GM13976 (cell line): ENCODE results near the gene KRTAP5-6.

Experiments
- DNase-seq: peaks from one replicate; pipeline ENCODE4 v3.0.0; 2012; ENCODE audit warnings: low spot score
- in situ Hi-C: fragments of 300-500 bp; cut with MboI; formaldehyde crosslinking; loops from one replicate; pipeline ENCODE4 v1.12.0; 2022; ENCODE audit warnings: low sequenced_read_pairs, mixed read lengths, inconsistent platforms; ENCODE audit not compliant: unreplicated experiment
- TF ChIP-seq, protein P1 (sequence below): IDR thresholded peaks from 2 replicates; pipeline ENCODE4 v1.5.1; 2012; ENCODE audit warnings: borderline replicate concordance, mild to moderate bottlenecking; ENCODE audit not compliant: insufficient read depth; ENCODE audit errors: extremely low read depth, missing control alignments, control extremely low read depth

Gene KRTAP5-6

DNA sequence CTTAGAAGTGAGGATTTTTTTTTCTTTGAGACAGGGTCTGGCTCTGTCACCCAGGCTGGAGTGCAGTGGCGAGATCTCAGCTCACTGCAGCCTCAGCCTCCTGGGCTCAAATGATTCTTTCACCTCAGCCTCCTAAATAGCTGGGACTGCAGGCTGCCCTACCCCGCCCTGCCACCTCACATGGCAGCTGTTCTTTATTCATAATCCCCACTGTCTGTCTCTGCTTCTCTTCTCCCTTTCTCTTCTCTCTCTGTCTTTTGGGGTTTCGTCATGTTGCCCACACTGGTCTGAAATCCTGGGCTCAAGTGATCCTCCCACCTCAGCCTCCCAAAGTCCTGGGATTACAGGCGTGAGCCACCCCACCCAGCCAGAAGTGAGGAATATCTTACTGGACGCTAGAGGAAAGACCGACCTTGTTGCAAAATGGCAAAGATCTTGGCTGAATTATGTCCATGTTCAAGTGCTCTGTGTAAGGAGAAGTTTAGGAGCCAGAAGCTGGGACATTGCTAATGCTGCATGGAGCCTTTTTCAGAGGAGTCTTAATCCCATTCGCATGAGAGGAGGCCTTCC lies 45.5 kb upstream of the KRTAP5-6 start:
- in situ Hi-C loops: loop anchor here (25.0 kb wide), 1 partner anchor 511 kb away; the partner anchor contains the start of genes INS and TH
- TF ChIP-seq, protein P1, sequence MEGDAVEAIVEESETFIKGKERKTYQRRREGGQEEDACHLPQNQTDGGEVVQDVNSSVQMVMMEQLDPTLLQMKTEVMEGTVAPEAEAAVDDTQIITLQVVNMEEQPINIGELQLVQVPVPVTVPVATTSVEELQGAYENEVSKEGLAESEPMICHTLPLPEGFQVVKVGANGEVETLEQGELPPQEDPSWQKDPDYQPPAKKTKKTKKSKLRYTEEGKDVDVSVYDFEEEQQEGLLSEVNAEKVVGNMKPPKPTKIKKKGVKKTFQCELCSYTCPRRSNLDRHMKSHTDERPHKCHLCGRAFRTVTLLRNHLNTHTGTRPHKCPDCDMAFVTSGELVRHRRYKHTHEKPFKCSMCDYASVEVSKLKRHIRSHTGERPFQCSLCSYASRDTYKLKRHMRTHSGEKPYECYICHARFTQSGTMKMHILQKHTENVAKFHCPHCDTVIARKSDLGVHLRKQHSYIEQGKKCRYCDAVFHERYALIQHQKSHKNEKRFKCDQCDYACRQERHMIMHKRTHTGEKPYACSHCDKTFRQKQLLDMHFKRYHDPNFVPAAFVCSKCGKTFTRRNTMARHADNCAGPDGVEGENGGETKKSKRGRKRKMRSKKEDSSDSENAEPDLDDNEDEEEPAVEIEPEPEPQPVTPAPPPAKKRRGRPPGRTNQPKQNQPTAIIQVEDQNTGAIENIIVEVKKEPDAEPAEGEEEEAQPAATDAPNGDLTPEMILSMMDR: no peak
- no peak for DNase-seq

DNA sequence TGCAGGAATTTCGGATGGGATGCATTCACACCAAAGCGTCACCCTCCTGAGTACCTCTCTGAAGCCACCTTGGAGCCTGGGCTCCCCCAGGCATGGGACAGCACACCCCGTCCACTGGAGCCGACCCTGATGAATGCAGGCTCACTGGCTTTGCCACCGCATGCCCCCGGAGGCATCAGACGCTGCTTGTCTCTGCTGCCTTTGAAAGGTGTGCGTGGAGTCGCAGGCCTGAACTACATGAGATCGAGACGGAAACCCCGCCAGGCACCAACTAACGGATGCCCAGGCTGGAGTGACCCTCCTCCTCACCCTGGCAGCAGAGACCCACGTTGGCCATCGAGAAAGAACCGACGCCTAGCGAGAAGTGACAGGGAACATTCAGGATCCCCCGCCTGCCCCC lies 45.0 kb upstream of the KRTAP5-6 start:
- DNase-seq: no peak
- in situ Hi-C loops: loop anchor here (25.0 kb wide), 1 partner anchor 510 kb away; the partner anchor contains the start of genes INS and TH
- TF ChIP-seq, protein P1: no peak

DNA sequence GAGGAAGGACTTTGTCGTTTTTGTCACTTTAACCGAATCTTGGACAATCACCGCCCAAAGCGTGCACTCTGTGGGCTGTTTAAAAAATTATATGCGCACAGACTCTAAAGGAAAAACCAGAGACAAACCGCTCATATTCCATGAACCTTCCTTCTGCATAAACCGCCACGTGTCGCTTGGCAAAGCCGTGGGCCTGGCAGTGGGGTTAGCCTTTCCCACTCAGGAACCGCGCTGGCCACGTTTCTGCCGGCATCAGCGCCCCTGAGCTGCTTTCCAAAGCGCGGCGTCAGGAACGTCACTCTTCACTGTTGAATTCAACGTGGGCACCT lies 44.6 kb upstream of the KRTAP5-6 start:
- DNase-seq: no peak
- in situ Hi-C loops: loop anchor here (25.0 kb wide), 1 partner anchor 510 kb away; the partner anchor contains the start of genes INS and TH
- TF ChIP-seq, protein P1: no peak

DNA sequence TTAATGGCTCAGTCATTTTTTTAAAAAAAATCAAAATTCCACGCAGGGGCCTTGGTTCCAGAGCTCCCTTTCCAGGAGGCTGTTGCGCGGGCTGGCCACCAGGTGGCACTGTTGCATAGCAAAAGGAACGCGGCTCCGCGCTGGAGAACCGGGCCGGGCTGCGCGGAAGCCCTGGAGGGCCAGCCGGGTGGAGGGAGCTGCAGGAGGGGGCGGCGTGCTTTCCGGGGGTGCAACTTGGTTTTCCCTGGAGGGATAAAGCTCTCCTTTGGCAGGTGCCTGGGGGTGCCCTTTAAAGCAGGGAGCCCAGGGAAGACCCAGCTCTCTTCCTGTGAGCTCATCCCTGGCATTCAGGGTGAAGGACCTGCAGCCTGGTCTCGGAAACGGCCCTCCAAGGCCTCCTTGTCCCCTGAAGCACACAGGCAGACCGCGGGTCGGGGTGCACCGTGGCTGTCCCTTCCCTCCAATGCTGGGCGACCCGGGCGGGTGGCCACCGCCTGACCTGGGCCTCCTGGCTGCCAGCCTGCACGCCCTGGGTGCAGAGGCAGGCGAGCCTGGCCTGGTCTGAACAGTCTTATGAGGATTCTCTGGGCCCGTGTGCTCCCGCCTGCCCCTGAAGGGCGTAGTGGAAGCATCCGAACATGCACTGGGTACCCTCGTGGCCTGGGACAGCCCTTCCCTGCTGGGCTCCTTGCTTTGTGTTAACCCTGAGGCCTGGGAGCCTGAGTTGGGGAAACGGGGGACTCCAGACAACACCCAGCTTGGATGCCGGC lies 44.0 kb upstream of the KRTAP5-6 start:
- in situ Hi-C loops: loop anchor here (25.0 kb wide), 1 partner anchor 509 kb away; the partner anchor contains the start of genes INS and TH
- DNase-seq: peak; percentile 93
- TF ChIP-seq, protein P1: peak; percentile 92

DNA sequence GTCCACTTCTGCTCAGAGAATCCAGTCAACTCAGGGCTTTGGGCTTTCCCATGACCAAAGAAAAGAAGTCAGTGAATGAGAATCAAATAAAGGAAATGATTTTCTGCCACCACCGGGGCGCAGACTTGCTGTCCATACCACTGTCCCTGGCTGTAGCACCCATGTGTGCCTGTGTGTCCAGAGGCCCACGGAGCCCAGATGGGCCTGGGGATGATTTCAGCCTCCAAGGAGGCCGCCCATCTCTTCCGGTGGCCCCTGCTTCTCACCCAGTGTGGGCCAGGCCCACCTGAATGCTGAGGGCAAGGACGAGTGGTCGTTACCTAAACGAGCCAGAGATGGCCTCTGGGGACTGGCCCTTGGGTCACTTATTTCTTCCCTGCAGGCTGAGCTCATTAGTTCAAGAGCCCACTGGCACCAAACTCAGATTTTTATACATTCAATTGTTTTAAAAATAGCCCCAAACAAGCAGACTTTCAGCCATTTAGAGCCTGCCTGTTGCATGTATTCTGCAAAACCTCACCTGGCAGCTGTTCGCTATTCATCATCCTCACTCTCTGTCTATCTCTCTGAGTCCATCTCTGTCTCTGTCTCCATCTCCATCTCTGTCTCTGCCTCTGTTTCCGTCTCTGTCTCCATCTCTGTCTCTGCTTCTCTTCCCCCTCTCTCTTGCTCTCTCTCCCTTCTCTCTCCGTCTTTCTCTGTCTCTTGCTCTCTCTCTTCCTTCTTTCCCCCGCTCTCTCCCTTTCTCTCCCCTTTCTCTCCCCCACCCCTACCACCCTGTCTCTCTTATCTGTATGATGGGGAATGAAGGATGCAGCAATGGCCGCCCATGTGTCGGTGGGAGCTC lies 43.2 kb upstream of the KRTAP5-6 start:
- TF ChIP-seq, protein P1: no peak
- DNase-seq: no peak
- in situ Hi-C loops: loop anchor here (25.0 kb wide), 1 partner anchor 509 kb away; the partner anchor contains the start of genes INS and TH
